ENCODE measurements around the gene GMCL2. TPM values are rescaled to one million over a fixed set of nuclear protein-coding genes. Genes with fewer than 3 reads are reported as not detected.

Gene GMCL2
- total and polyA plus RNA-seq, 4 donors, result not detected

DNA sequence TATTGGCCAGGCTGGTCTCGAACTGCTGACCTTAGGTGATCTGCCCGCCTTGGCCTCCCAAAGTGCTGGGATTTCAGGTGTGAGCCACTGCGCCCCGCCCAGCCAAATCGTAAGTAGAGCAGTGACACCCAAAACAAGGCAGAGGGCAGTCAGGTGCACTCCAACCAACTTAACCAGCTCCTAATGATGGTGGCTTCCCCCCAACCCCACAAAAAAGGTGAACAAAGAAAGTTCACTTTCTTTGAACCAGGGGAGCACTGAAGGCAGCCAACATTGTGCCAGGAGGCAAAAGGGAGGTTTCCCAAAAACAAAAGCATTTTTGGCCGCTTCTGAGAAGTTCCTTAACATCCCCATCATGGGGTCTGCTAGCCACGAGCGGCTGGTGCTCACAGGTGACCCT, 9.6 kb downstream of the GMCL2 start:
- TF ChIP-seq, protein P1, sequence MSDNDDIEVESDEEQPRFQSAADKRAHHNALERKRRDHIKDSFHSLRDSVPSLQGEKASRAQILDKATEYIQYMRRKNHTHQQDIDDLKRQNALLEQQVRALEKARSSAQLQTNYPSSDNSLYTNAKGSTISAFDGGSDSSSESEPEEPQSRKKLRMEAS (IDR thresholded peaks at IDR 0.05), result no peak
- TF ChIP-seq FOXA2 (IDR thresholded peaks at IDR 0.05), result no peak
- no peak for TF ChIP-seq HNF4G (IDR thresholded peaks at IDR 0.05)
- TF ChIP-seq, protein P2, sequence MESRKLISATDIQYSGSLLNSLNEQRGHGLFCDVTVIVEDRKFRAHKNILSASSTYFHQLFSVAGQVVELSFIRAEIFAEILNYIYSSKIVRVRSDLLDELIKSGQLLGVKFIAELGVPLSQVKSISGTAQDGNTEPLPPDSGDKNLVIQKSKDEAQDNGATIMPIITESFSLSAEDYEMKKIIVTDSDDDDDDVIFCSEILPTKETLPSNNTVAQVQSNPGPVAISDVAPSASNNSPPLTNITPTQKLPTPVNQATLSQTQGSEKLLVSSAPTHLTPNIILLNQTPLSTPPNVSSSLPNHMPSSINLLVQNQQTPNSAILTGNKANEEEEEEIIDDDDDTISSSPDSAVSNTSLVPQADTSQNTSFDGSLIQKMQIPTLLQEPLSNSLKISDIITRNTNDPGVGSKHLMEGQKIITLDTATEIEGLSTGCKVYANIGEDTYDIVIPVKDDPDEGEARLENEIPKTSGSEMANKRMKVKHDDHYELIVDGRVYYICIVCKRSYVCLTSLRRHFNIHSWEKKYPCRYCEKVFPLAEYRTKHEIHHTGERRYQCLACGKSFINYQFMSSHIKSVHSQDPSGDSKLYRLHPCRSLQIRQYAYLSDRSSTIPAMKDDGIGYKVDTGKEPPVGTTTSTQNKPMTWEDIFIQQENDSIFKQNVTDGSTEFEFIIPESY (IDR thresholded peaks at IDR 0.05), result no peak
- TF ChIP-seq YY1 (IDR thresholded peaks at IDR 0.05), result no peak
- no peak for TF ChIP-seq TAF1 (conservative IDR thresholded peaks at IDR 0.05)
- no peak for TF ChIP-seq SP1 (IDR thresholded peaks at IDR 0.05)
- TF ChIP-seq EGR1 (IDR thresholded peaks at IDR 0.05; ENCODE audit: low read depth in 2 of 2), result no peak
- TF ChIP-seq NR2F2 (IDR thresholded peaks at IDR 0.05), result no peak
- TF ChIP-seq JUND (IDR thresholded peaks at IDR 0.05), result no peak
- Histone ChIP-seq H3K4me1 (ENCODE audit: control insufficient read depth in 4 of 4, insufficient read depth in 4 of 4, low read length in 3 of 4) (no peaks in the 10 kb centered on the region), H3K9ac (ENCODE audit: low read depth in 1 of 2, low read length in 2 of 2) (no peak overlapping the region), H3K4me3 (ENCODE audit: low read depth in 1 of 3, low read length in 3 of 3) (no peak overlapping the region), H3K27me3 (ENCODE audit: control insufficient read depth in 4 of 4, insufficient read depth in 4 of 4, low read length in 3 of 4) (peaks cover 0 to 2% (median 0%) of the 10 kb centered on the region in 4 donors), H3K27ac (ENCODE audit: low read depth in 1 of 2, low read length in 2 of 2) (no peak overlapping the region), H3K9me3 (ENCODE audit: control insufficient read depth in 4 of 4, low read length in 3 of 4) (no peaks in the 10 kb centered on the region), H3K36me3 (ENCODE audit: control insufficient read depth in 4 of 4, insufficient read depth in 3 of 4, low read depth in 1 of 4, low read length in 3 of 4) (no peaks in the 10 kb centered on the region)
- DNase-seq (ENCODE audit: low spot score), result no peak
- 87% methylated on average over 8 of the region's 8 CpGs for WGBS

DNA sequence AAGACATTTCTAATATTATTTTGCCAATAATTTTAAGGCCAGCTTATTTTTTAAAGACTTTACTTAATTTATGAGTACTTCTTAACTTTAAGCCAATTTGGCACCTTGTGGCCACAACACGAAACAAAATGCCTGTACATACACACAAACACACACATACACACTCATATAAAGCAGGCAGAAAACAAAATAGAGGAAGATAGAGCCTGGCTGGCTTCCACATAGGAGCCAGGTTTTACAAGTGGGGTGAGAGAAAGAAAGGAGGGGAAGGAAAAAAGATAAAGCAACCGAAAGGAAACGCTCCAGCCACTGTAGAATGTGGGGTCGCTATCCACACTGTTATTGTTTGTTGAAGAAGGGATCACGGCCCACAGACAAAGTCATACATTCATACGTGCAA, 10.4 kb downstream of the GMCL2 start:
- WGBS, result 74% methylated on average over 6 of the region's 6 CpGs
- TF ChIP-seq, protein P3, sequence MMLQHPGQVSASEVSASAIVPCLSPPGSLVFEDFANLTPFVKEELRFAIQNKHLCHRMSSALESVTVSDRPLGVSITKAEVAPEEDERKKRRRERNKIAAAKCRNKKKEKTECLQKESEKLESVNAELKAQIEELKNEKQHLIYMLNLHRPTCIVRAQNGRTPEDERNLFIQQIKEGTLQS (IDR thresholded peaks at IDR 0.05), result no peak
- TF ChIP-seq RAD21 (IDR thresholded peaks at IDR 0.05), result no peak
- TF ChIP-seq FOXA2 (IDR thresholded peaks at IDR 0.05), result no peak
- TF ChIP-seq GABPA (IDR thresholded peaks at IDR 0.05 in 1 of 2, conservative IDR thresholded peaks at IDR 0.05 in 1 of 2), result no peak
- TF ChIP-seq HNF4G (IDR thresholded peaks at IDR 0.05), result no peak
- no peak for TF ChIP-seq FOXA1 (IDR thresholded peaks at IDR 0.05)
- no peak for TF ChIP-seq SP1 (IDR thresholded peaks at IDR 0.05)
- TF ChIP-seq, protein P1 (IDR thresholded peaks at IDR 0.05), result no peak
- no peak for TF ChIP-seq TAF1 (conservative IDR thresholded peaks at IDR 0.05)
- no peak for TF ChIP-seq EGR1 (IDR thresholded peaks at IDR 0.05; ENCODE audit: low read depth in 2 of 2)
- TF ChIP-seq, protein P4, sequence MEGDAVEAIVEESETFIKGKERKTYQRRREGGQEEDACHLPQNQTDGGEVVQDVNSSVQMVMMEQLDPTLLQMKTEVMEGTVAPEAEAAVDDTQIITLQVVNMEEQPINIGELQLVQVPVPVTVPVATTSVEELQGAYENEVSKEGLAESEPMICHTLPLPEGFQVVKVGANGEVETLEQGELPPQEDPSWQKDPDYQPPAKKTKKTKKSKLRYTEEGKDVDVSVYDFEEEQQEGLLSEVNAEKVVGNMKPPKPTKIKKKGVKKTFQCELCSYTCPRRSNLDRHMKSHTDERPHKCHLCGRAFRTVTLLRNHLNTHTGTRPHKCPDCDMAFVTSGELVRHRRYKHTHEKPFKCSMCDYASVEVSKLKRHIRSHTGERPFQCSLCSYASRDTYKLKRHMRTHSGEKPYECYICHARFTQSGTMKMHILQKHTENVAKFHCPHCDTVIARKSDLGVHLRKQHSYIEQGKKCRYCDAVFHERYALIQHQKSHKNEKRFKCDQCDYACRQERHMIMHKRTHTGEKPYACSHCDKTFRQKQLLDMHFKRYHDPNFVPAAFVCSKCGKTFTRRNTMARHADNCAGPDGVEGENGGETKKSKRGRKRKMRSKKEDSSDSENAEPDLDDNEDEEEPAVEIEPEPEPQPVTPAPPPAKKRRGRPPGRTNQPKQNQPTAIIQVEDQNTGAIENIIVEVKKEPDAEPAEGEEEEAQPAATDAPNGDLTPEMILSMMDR (IDR thresholded peaks at IDR 0.05; ENCODE audit: low read depth, low read length, missing input control), result no peak
- no peak for TF ChIP-seq NR2F2 (IDR thresholded peaks at IDR 0.05)
- TF ChIP-seq JUND (IDR thresholded peaks at IDR 0.05), result no peak
- TF ChIP-seq, protein P5, sequence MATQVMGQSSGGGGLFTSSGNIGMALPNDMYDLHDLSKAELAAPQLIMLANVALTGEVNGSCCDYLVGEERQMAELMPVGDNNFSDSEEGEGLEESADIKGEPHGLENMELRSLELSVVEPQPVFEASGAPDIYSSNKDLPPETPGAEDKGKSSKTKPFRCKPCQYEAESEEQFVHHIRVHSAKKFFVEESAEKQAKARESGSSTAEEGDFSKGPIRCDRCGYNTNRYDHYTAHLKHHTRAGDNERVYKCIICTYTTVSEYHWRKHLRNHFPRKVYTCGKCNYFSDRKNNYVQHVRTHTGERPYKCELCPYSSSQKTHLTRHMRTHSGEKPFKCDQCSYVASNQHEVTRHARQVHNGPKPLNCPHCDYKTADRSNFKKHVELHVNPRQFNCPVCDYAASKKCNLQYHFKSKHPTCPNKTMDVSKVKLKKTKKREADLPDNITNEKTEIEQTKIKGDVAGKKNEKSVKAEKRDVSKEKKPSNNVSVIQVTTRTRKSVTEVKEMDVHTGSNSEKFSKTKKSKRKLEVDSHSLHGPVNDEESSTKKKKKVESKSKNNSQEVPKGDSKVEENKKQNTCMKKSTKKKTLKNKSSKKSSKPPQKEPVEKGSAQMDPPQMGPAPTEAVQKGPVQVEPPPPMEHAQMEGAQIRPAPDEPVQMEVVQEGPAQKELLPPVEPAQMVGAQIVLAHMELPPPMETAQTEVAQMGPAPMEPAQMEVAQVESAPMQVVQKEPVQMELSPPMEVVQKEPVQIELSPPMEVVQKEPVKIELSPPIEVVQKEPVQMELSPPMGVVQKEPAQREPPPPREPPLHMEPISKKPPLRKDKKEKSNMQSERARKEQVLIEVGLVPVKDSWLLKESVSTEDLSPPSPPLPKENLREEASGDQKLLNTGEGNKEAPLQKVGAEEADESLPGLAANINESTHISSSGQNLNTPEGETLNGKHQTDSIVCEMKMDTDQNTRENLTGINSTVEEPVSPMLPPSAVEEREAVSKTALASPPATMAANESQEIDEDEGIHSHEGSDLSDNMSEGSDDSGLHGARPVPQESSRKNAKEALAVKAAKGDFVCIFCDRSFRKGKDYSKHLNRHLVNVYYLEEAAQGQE (IDR thresholded peaks at IDR 0.05), result no peak
- H3K27ac ChIP-seq (ENCODE audit: low read depth in 1 of 2, low read length in 2 of 2), result no peak overlapping the region
- peaks cover 0 to 2% (median 0%) of the 10 kb centered on the region in 4 donors for H3K27me3 ChIP-seq (ENCODE audit: control insufficient read depth in 4 of 4, insufficient read depth in 4 of 4, low read length in 3 of 4)
- no peak overlapping the region for H3K4me3 ChIP-seq (ENCODE audit: low read depth in 1 of 3, low read length in 3 of 3)
- no peaks in the 10 kb centered on the region for H3K9me3 ChIP-seq (ENCODE audit: control insufficient read depth in 4 of 4, low read length in 3 of 4)
- H3K4me1 ChIP-seq (ENCODE audit: control insufficient read depth in 4 of 4, insufficient read depth in 4 of 4, low read length in 3 of 4), result no peaks in the 10 kb centered on the region
- H3K9ac ChIP-seq (ENCODE audit: low read depth in 1 of 2, low read length in 2 of 2), result no peak overlapping the region
- no peak for DNase-seq (ENCODE audit: low spot score)
- no peaks in the 10 kb centered on the region for H3K36me3 ChIP-seq (ENCODE audit: control insufficient read depth in 4 of 4, insufficient read depth in 3 of 4, low read depth in 1 of 4, low read length in 3 of 4)

Data from liver (tissue), 9 donors.